HG02759 (cell line): ENCODE data around the gene DEFB108B.
"Not testable (repeated sequence)": the region's sequence is repeated elsewhere in the genome, so short reads cannot be mapped to it uniquely, and the experiment has no call there.

Experiments used
- ATAC-seq: cut with Tn5 transposase; IDR thresholded peaks from one replicate; pipeline ENCODE4 v1.9.1; 2021; ENCODE audit warnings: mild to moderate bottlenecking, moderate library complexity; ENCODE audit not compliant: unreplicated experiment

Gene DEFB108B, protein sequence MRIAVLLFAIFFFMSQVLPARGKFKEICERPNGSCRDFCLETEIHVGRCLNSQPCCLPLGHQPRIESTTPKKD

GRCh38 chr11:71832811-71833210 lies at the start of gene DEFB108B:
Gene DEFB108B, plus strand, starts transcription at chr11:71833200. Its CDS starts 0 bp downstream, at chr11:71833200.
- ATAC-seq: not testable (repeated sequence)

GRCh38 chr11:71786114-71786847 lies 46.7 kb upstream of the DEFB108B start:
- peak; percentile 32 for ATAC-seq

- peak; percentile 94 for ATAC-seq
These were observed 46.2 kb upstream of the DEFB108B start for GRCh38 chr11:71786848-71787097.

- ATAC-seq: peak; percentile 93
These were observed 45.7 kb upstream of the DEFB108B start for GRCh38 chr11:71787098-71787823.

GRCh38 chr11:71787824-71788454 lies 45.1 kb upstream of the DEFB108B start:
- not testable (repeated sequence) for ATAC-seq

DNA sequence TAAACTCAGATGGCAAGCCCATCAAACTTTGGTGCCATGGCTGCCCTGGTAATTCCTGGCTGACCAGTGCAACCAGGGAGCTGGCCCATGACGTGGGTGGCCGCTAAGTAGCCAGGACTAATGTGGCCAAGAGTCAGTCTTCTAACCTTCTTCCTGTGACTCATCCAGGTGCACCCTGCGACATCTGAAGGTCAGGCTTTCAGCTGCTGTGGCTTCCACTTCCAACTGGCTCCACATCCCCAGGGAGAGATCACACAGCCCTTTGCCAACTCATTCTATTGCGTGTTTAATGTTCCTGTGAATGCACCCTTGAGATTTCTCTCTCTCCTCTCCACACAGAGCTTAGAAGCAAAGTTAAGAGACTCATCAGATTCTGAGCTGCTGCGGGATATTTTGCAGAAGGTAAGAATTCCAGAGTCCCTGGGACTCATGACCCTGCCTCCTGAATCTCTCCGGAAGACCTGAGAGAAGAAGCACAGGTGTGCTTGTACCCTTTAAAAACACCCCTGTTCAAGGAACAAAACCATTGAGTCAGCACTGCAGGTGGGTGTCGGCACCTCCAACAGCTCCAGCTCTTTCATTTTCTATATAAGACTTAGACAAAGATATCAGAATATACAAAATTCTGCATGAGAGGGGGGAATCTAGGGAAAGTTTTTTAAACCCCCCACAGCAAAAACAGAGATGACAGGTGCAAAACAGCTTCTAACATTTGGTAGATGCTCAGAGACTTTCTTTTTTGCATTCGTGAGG lies 43.4 kb upstream of the DEFB108B start:
- ATAC-seq: not testable (repeated sequence)

DNA sequence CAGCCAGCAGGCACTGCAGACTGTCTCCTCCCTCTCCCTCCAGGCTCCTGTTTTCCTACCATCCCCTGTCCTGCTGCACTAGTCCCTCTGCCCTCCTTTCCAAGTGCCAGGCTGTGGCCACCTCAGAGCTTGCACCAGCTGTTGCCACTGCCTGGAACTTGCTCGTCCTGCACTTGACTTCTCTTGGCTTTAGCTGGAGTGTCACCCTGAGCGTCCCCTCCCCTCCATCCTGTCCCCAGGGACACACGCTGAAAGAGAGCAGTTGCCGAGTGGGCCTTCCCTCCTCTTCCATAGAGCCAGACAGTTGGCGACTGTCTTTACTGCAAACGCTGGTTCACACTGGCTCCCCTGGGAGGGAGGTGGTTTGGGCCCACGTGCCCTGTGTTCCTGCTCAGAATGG lies 41.9 kb upstream of the DEFB108B start:
- ATAC-seq: not testable (repeated sequence)

- ATAC-seq: not testable (repeated sequence)
These were observed 40.3 kb upstream of the DEFB108B start for GRCh38 chr11:71792621-71793235.

GRCh38 chr11:71794386-71795040 lies 38.5 kb upstream of the DEFB108B start:
- ATAC-seq: not testable (repeated sequence)

DNA sequence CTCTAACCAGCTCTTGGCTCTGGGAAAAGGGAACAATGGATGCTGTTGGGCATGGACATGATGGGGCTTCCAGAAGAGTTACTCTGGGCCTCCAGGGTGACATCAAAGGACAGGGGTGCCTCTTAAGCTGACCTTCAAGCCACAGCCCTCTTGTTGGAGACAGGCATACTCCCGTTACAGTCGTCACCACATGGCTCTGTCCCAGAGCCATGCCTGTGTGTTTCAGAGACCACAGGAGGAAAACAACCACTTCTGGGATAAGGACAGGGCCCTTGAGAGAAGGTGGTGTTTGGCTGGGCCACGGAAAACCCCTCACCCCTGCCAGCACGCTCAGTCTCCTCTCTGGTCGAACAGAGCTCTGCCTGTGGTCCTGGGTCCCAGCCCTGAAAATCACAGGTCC lies 37.8 kb upstream of the DEFB108B start:
- not testable (repeated sequence) for ATAC-seq

GRCh38 chr11:71796016-71796415 lies 37.0 kb upstream of the DEFB108B start:
- ATAC-seq: not testable (repeated sequence)

GRCh38 chr11:71796781-71797180 lies 36.2 kb upstream of the DEFB108B start:
- ATAC-seq: not testable (repeated sequence)

DNA sequence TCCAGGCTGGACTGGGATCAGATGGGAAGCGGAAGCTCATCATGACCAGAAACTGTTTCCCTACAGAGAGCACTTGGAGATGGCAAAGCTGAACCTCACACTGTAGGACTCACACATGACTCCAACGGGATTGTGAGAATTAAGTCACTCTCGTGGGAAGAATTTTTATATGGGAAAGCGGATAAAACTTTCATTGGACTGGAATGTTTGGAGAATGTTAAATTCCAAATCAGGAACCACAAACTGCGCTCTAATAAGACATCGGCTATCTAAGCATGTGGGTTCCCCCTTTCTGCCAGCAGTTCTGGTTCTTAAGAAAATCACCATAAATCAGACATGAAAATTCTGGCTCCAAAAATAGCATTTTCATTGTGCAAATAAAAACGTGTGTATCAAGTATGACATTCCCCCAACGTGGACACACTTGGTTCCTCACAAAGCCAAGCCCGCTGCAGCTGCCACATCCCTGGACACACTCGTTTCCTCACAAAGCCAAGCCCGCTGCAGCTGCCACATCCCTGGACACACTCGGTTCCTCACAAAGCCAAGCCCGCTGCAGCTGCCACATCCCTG lies 33.4 kb upstream of the DEFB108B start:
- ATAC-seq: not testable (repeated sequence)

GRCh38 chr11:71800335-71800953 lies 32.6 kb upstream of the DEFB108B start:
- not testable (repeated sequence) for ATAC-seq

DNA sequence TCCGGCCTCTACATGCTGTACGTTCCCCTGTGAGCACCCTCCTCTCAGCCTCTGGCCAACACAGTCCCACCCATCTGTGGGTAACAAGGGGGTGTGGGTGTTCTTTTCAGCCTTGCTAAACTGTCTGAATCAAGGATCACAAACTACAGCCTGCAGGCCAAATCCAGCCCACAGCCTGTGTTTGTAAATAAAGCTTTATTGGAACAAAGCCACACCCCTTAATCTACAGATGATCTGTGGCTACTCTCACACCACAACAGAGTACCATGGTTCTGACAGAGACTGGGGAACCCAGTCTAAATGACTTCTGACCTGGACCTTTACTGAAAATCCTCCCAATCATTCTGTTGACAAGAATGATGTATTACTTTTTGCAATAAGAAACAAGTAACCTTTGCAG lies 32.0 kb upstream of the DEFB108B start:
- not testable (repeated sequence) for ATAC-seq

- ATAC-seq: not testable (repeated sequence)
These were observed 30.1 kb upstream of the DEFB108B start for GRCh38 chr11:71802874-71803273.

DNA sequence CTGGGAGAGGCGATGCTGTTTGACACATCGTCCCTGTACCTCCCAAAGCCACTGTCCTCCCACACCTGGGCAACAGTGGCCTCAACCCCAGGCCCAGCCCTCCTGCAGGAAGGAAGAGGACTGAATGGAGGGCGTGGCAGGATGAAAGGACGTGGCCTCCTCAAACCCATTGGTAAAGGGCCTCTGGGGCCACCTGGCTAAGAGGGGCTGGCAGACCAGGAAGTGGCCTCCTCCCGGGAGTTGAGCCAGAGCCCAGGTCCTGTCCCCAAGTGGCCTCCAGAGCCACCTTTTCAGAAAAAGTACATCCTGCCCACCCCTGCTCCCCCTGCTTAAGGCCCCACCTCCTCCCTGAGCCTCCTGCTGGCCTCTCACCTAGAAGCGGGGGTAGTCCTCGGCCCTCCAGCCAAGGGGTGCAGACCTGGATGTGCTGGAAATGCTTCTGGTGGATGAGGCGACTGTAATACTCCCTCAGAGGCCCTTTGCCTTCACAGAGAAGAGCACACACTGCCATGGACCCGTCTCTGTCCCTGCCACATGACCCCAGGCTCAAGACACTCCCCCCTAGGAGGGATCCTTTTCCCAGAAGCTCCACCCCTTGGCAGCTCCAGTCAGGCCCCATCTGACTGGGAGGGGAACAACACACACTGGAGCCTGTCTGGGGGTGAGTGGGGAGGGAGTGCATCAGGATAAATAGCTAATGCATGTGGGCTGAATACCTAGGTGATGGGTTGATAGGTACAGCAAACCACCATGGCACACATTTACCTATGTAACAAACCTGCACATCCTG lies 28.6 kb upstream of the DEFB108B start:
- ATAC-seq: not testable (repeated sequence)

DNA sequence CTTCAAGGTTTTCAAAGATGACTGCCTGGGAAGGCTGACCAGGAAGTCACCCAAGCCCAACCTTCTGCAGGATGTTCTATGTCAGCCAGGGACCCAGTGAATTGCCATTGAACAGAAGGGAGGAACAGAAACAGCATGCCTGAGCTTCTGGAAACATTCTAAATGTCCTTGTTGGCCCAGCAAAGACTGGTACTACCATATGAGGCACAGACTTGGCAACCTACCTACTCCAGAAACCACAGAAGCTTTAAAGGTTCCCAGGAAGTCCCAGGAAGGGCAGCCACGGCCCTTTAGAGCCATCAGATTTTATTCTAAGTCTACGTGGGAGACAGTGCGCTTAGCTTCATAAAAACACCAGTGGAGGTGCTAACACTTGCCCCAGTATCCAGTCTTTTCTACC lies 20.5 kb upstream of the DEFB108B start:
- not testable (repeated sequence) for ATAC-seq
